ENCODE data around the gene ATP2A3.

Gene ATP2A3

GRCh38 chr17:4004517-4005295 lies 40.5 kb upstream of the ATP2A3 start:
- peaks cover 32% of the 10 kb centered on the region for H3K4me1 ChIP-seq (ENCODE audit: insufficient read depth, low read length, severe bottlenecking)
- H3F3A ChIP-seq (ENCODE audit: insufficient read depth, low read length), result 0 out of 2 replicates have a peak, but pooled peaks cover 6% of the 10 kb centered on the region
- H3K9me3 ChIP-seq (ENCODE audit: low read length), result no peaks in the 10 kb centered on the region
- H3K36me3 ChIP-seq (ENCODE audit: insufficient read depth, low read length), result peaks cover 34% of the 10 kb centered on the region
- H3K9me2 ChIP-seq (ENCODE audit: low read depth, low read length), result no peaks in the 10 kb centered on the region
- 0 out of 2 replicates have a peak, but pooled peaks cover 13% of the 10 kb centered on the region for H3K27me3 ChIP-seq (ENCODE audit: insufficient read depth, low read length)
- no peaks in the 10 kb centered on the region for H3K79me2 ChIP-seq (ENCODE audit: insufficient read depth, low read length)
- no peaks in the 10 kb centered on the region for H4K20me1 ChIP-seq (ENCODE audit: insufficient read depth, low read length)
- H2AFZ ChIP-seq (ENCODE audit: low read length), result no peak overlapping the region
- no peak overlapping the region for H3K9ac ChIP-seq (ENCODE audit: low read length)
- TF ChIP-seq EZH2 (IDR thresholded peaks at IDR 0.05; ENCODE audit: borderline replicate concordance, low read length) (no peak), CTCF (IDR thresholded peaks at IDR 0.05; ENCODE audit: low read length) (peak; percentile 94)
- no peak overlapping the region for H3K27ac ChIP-seq (ENCODE audit: low read depth, low read length, poor library complexity, severe bottlenecking)
- no peak overlapping the region for H3K4me3 ChIP-seq (ENCODE audit: low read depth, low read length, poor library complexity, severe bottlenecking)
- no peak overlapping the region; the same call in 1 of the 2 replicates for H3K4me2 ChIP-seq (ENCODE audit: low read length)

GRCh38 chr17:4003501-4004421 lies 39.5 kb upstream of the ATP2A3 start:
- H3K9me3 ChIP-seq (ENCODE audit: low read length), result no peaks in the 10 kb centered on the region
- H3K79me2 ChIP-seq (ENCODE audit: insufficient read depth, low read length), result no peaks in the 10 kb centered on the region
- H3K27ac ChIP-seq (ENCODE audit: low read depth, low read length, poor library complexity, severe bottlenecking), result no peak overlapping the region
- H3K4me1 ChIP-seq (ENCODE audit: insufficient read depth, low read length, severe bottlenecking), result peaks cover 25% of the 10 kb centered on the region
- H3K36me3 ChIP-seq (ENCODE audit: insufficient read depth, low read length), result peaks cover 29% of the 10 kb centered on the region
- TF ChIP-seq CTCF (IDR thresholded peaks at IDR 0.05; ENCODE audit: low read length), result no peak
- no peak for TF ChIP-seq EZH2 (IDR thresholded peaks at IDR 0.05; ENCODE audit: borderline replicate concordance, low read length)
- H3K4me3 ChIP-seq (ENCODE audit: low read depth, low read length, poor library complexity, severe bottlenecking), result no peak overlapping the region
- 0 out of 2 replicates have a peak, but pooled peaks cover 6% of the 10 kb centered on the region for H3F3A ChIP-seq (ENCODE audit: insufficient read depth, low read length)
- H2AFZ ChIP-seq (ENCODE audit: low read length), result no peak overlapping the region
- no peak overlapping the region for H3K9ac ChIP-seq (ENCODE audit: low read length)
- H3K27me3 ChIP-seq (ENCODE audit: insufficient read depth, low read length), result 0 out of 2 replicates have a peak, but pooled peaks cover 13% of the 10 kb centered on the region
- no peaks in the 10 kb centered on the region for H4K20me1 ChIP-seq (ENCODE audit: insufficient read depth, low read length)
- no peak overlapping the region for H3K4me2 ChIP-seq (ENCODE audit: low read length)
- H3K9me2 ChIP-seq (ENCODE audit: low read depth, low read length), result no peaks in the 10 kb centered on the region

- Histone ChIP-seq H3K4me2 (ENCODE audit: low read length) (no peak overlapping the region), H3K27ac (ENCODE audit: low read depth, low read length, poor library complexity, severe bottlenecking) (no peak overlapping the region), H2AFZ (ENCODE audit: low read length) (no peak overlapping the region), H3F3A (ENCODE audit: insufficient read depth, low read length) (0 out of 2 replicates have a peak, but pooled peaks cover under 1% of the 10 kb centered on the region), H3K4me3 (ENCODE audit: low read depth, low read length, poor library complexity, severe bottlenecking) (no peak overlapping the region), H3K4me1 (ENCODE audit: insufficient read depth, low read length, severe bottlenecking) (peaks cover 18% of the 10 kb centered on the region), H3K79me2 (ENCODE audit: insufficient read depth, low read length) (no peaks in the 10 kb centered on the region), H3K9me3 (ENCODE audit: low read length) (no peaks in the 10 kb centered on the region), H3K9ac (ENCODE audit: low read length) (no peak overlapping the region), H3K36me3 (ENCODE audit: insufficient read depth, low read length) (peaks cover 29% of the 10 kb centered on the region), H3K27me3 (ENCODE audit: insufficient read depth, low read length) (0 out of 2 replicates have a peak, but pooled peaks cover 13% of the 10 kb centered on the region), H3K9me2 (ENCODE audit: low read depth, low read length) (no peaks in the 10 kb centered on the region), H4K20me1 (ENCODE audit: insufficient read depth, low read length) (no peaks in the 10 kb centered on the region)
- no peak for TF ChIP-seq EZH2 (IDR thresholded peaks at IDR 0.05; ENCODE audit: borderline replicate concordance, low read length)
Observed at GRCh38 chr17:4003131-4003500, 38.9 kb upstream of the ATP2A3 start.

Measured in OCI-LY1 (cell line).